ENCODE results near the gene PHLDB3. TPM values are rescaled to one million over a fixed set of nuclear protein-coding genes. Genes with fewer than 3 reads are reported as not detected.

Gene PHLDB3
- total RNA-seq, result 10 to 100 TPM in 1 of 2 donors, 1 to 10 TPM in 1; 7.7 to 13.5 TPM
- polyA plus RNA-seq (2013, experiment 1 of 2), result 7.9 TPM
- polyA plus RNA-seq (2013, experiment 2 of 2), result 9.2 TPM
- long read RNA-seq, experiment 1, partial matches to known transcripts, result 0 of 2 reads
- long read RNA-seq, experiment 1, other reads (novel, unspliced or antisense), result 2 of 2 reads
- long read RNA-seq, experiment 2, partial matches to known transcripts, result 1 of 9 reads
- long read RNA-seq, experiment 2, other reads (novel, unspliced or antisense), result 8 of 9 reads
- long read RNA-seq, experiment 3, partial matches to known transcripts, result 2 of 20 reads
- long read RNA-seq, experiment 3, other reads (novel, unspliced or antisense), result 18 of 20 reads
- long read RNA-seq, experiment 4, partial matches to known transcripts, result 0 of 1 reads
- long read RNA-seq, experiment 4, other reads (novel, unspliced or antisense), result 1 of 1 reads

DNA sequence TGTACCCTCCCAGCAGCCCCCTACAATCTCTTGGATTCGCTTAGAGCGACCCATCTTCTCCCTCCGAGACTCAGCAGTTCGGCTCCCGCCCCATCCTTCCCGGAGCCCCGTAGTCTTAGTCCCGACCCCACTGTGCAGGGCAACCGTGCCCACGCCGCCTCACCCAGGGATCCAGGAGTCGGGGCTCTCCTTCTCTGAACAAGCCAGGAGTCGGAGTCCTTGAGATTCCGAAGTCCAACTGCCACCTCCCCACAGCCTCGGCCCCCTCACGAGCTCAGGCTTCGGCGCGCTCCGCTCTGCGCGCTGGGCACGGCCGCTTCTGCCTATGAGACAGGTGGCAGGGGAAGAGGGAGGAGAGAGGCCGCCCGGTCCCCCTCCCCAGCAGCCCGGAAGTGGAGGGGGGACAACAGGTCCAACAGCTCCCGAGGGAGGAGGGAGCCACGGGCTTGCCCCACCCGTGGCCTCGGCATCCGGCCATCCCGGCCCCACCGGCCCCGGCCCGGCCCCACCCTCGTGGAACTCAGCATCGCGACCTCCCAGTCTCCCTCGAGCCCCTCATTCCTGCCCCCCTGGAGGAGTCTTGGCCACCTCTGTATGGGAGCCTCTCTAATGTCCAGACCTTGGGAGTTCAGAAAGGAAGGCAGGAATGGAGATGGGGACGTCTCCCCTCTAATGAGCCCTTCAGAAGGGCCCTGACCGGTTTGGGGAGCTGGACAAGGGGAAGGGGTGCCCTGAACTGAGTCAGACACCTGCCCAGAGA lies at the start of gene PHLDB3:
Gene PHLDB3 (minus strand): TSS at position 321 of the 760 bp plus-strand sequence. CDS start 628 bp downstream, outside the sequence.
- Histone ChIP-seq H3K4me3 (ENCODE audit: low read length) (peak within 1 kb of the TSS; percentile 86), H3K4me1 (ENCODE audit: control insufficient read depth, insufficient read depth, low read length) (no peaks in the 10 kb centered on the region), H3K9ac (ENCODE audit: extremely low read depth, low read length, poor library complexity, severe bottlenecking) (peak within 1 kb of the TSS; percentile 73), H3K27me3 (ENCODE audit: control insufficient read depth, insufficient read depth, low read length, poor library complexity, severe bottlenecking) (no peaks in the 10 kb centered on the region), H3K36me3 (ENCODE audit: control insufficient read depth, insufficient read depth, low read length) (peaks cover 4% of the 10 kb centered on the region), H3K9me3 (ENCODE audit: control insufficient read depth, low read length) (no peaks in the 10 kb centered on the region), H3K27ac (ENCODE audit: low read depth, low read length) (no peak within 1 kb of the TSS)
- H3K4me1 Mint-ChIP-seq, result peaks cover 3% of the 10 kb centered on the region
- peaks cover 13% of the 10 kb centered on the region for H3K36me3 Mint-ChIP-seq (ENCODE audit: low read depth)
- no peaks in the 10 kb centered on the region for H3K9me3 Mint-ChIP-seq
- H3K27ac Mint-ChIP-seq, result peak within 1 kb of the TSS; percentile 92
- no peak for DNase-seq
- peaks cover 37% of the 10 kb centered on the region for H3K27me3 Mint-ChIP-seq (ENCODE audit: insufficient read depth)
- TF ChIP-seq, protein P1, sequence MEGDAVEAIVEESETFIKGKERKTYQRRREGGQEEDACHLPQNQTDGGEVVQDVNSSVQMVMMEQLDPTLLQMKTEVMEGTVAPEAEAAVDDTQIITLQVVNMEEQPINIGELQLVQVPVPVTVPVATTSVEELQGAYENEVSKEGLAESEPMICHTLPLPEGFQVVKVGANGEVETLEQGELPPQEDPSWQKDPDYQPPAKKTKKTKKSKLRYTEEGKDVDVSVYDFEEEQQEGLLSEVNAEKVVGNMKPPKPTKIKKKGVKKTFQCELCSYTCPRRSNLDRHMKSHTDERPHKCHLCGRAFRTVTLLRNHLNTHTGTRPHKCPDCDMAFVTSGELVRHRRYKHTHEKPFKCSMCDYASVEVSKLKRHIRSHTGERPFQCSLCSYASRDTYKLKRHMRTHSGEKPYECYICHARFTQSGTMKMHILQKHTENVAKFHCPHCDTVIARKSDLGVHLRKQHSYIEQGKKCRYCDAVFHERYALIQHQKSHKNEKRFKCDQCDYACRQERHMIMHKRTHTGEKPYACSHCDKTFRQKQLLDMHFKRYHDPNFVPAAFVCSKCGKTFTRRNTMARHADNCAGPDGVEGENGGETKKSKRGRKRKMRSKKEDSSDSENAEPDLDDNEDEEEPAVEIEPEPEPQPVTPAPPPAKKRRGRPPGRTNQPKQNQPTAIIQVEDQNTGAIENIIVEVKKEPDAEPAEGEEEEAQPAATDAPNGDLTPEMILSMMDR (conservative IDR thresholded peaks at IDR 0.05), result peak; percentile 3
- 6 to 11% methylated on average over 10 to 40 of the region's 42 CpGs for WGBS, 2 experiments (ENCODE audit: insufficient coverage in 1 of 2, insufficient read length in 1 of 2)
- peak within 1 kb of the TSS; percentile 79 for H3K4me3 Mint-ChIP-seq

DNA sequence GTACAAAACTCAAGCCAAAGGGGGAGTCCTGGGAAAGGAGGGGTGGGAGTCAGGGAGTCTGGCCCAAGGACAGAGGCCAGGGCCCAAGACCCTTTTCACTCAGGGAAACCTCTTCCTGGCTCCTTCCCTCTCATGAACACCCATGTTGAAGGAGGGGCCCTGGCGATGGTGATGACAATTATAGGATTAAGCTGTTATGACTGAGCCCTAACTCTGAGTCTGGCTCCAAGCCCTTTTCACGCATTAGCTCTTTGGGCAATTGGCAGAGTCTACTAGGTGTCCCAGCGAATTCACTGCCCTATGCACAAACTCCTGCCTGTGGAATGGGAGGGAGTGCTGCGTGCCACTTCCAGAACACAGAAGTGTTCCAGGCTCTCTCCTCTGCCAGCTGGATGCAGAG lies 49.1 kb upstream of the PHLDB3 start:
- H3K4me1 ChIP-seq (ENCODE audit: control insufficient read depth, insufficient read depth, low read length), result no peaks in the 10 kb centered on the region
- H3K27me3 ChIP-seq (ENCODE audit: control insufficient read depth, insufficient read depth, low read length, poor library complexity, severe bottlenecking), result no peaks in the 10 kb centered on the region
- no peak overlapping the region for H3K4me3 ChIP-seq (ENCODE audit: low read length)
- 94 to 100% methylated on average over 3 to 4 of the region's 4 CpGs for WGBS, 2 experiments (ENCODE audit: insufficient coverage in 1 of 2, insufficient read length in 1 of 2)
- no peak overlapping the region for H3K27ac Mint-ChIP-seq
- no peaks in the 10 kb centered on the region for H3K9me3 Mint-ChIP-seq
- no peak for DNase-seq
- H3K9me3 ChIP-seq (ENCODE audit: control insufficient read depth, low read length), result no peaks in the 10 kb centered on the region
- peaks cover 46% of the 10 kb centered on the region for H3K36me3 ChIP-seq (ENCODE audit: control insufficient read depth, insufficient read depth, low read length)
- no peak overlapping the region for H3K27ac ChIP-seq (ENCODE audit: low read depth, low read length)
- peaks cover 61% of the 10 kb centered on the region for H3K36me3 Mint-ChIP-seq (ENCODE audit: low read depth)
- H3K4me1 Mint-ChIP-seq, result no peaks in the 10 kb centered on the region
- H3K27me3 Mint-ChIP-seq (ENCODE audit: insufficient read depth), result no peaks in the 10 kb centered on the region
- no peak overlapping the region for H3K4me3 Mint-ChIP-seq
- no peak overlapping the region for H3K9ac ChIP-seq (ENCODE audit: extremely low read depth, low read length, poor library complexity, severe bottlenecking)
- TF ChIP-seq, protein P1 (conservative IDR thresholded peaks at IDR 0.05), result no peak

DNA sequence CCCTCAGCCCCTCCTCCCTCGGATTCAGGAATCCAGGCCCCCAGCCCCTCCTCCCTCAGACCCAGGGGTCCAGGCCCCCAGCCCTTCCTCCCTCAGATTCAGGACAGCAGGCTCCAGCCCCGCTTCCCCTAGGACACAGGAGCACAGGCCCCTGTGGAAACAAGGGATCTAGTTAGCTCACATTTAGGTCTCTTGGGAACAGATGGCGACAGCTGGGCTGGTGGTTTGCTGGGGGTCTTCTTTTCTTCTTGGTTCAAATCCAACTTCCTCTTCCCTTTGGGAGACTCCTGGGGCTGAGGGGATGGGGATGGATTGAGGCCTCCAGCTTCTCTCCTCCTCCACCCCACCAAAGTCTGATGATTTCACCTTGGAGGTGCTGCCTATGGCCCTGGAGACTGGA lies 48.1 kb upstream of the PHLDB3 start:
- peaks cover 46% of the 10 kb centered on the region for H3K36me3 ChIP-seq (ENCODE audit: control insufficient read depth, insufficient read depth, low read length)
- no peaks in the 10 kb centered on the region for H3K9me3 ChIP-seq (ENCODE audit: control insufficient read depth, low read length)
- Mint-ChIP-seq H3K27me3 (ENCODE audit: insufficient read depth) (no peaks in the 10 kb centered on the region), H3K36me3 (ENCODE audit: low read depth) (peaks cover 66% of the 10 kb centered on the region), H3K9me3 (no peaks in the 10 kb centered on the region), H3K4me1 (no peaks in the 10 kb centered on the region), H3K27ac (no peak overlapping the region), H3K4me3 (no peak overlapping the region)
- H3K4me1 ChIP-seq (ENCODE audit: control insufficient read depth, insufficient read depth, low read length), result no peaks in the 10 kb centered on the region
- DNase-seq, result no peak
- H3K9ac ChIP-seq (ENCODE audit: extremely low read depth, low read length, poor library complexity, severe bottlenecking), result no peak overlapping the region
- TF ChIP-seq, protein P1 (conservative IDR thresholded peaks at IDR 0.05), result no peak
- no peak overlapping the region for H3K27ac ChIP-seq (ENCODE audit: low read depth, low read length)
- WGBS, 2 experiments (ENCODE audit: insufficient coverage in 1 of 2, insufficient read length in 1 of 2), result 97% methylated on average over 2 of the region's 3 CpGs; no CpG with 5 or more reads in 1 of the 2 experiments
- H3K4me3 ChIP-seq (ENCODE audit: low read length), result no peak overlapping the region
- H3K27me3 ChIP-seq (ENCODE audit: control insufficient read depth, insufficient read depth, low read length, poor library complexity, severe bottlenecking), result no peaks in the 10 kb centered on the region

All from endodermal cell (in vitro differentiated cells).